Naive thymus-derived CD8-positive, alpha-beta T cell (primary cell): Measurements from ENCODE around the gene P4HA2. TPM values are rescaled to one million over a fixed set of nuclear protein-coding genes. Genes with fewer than 3 reads are reported as not detected.

Experiments
- ATAC-seq, 2 donors: fragments of 150-1000 bp; cut with Tn5 transposase in 1 of 2; sonication (Bioruptor Pico), chemical (Tn5 transposase) in 1 of 2; 1 replicate in 1 of 2; 2 replicates in 1 of 2; pipeline ENCODE4 v1.10.0; 2021; ENCODE audit warnings: mild to moderate bottlenecking in 2 of 2, moderate library complexity in 2 of 2
- POLR2A ChIA-PET: fragments of 350-600 bp; sonication (Branson Sonifier 250); formaldehyde crosslinking; loops from one replicate; lab custom pipeline; 2021; ENCODE audit warnings: antibody characterized with exemption; lab: Charles Lee
- DNase-seq, 10 donors: peaks; one replicate each; pipeline versions ENCODE4 v3.0.0 to v3.0.0-alpha.2; 2020 to 2022
- H3K27ac Mint-ChIP-seq, 10 donors: one replicate each; pipeline ENCODE4 v1.8.0; 2020 to 2022; ENCODE audit warnings: mild to moderate bottlenecking in 10 of 10, mixed read lengths in 10 of 10, moderate library complexity in 4 of 10, inconsistent platforms in 1 of 10
- H3K27me3 Mint-ChIP-seq, 5 donors: one replicate each; pipeline ENCODE4 v1.8.0; 2021 to 2022; ENCODE audit warnings: mixed read lengths in 5 of 5
- H3K36me3 Mint-ChIP-seq, 3 donors: one replicate each; pipeline ENCODE4 v1.8.0; 2020 to 2022; ENCODE audit warnings: mixed read lengths in 3 of 3, mild to moderate bottlenecking in 2 of 3, inconsistent platforms in 1 of 3
- H3K4me1 Mint-ChIP-seq, 4 donors: one replicate each; pipeline ENCODE4 v1.8.0; 2021 to 2022; ENCODE audit warnings: mixed read lengths in 4 of 4
- H3K4me3 Mint-ChIP-seq, 10 donors: one replicate each; pipeline ENCODE4 v1.8.0; 2020 to 2022; ENCODE audit warnings: mild to moderate bottlenecking in 10 of 10, mixed read lengths in 10 of 10, moderate library complexity in 6 of 10, inconsistent platforms in 1 of 10
- H3K9me3 Mint-ChIP-seq, 9 donors: one replicate each; pipeline ENCODE4 v1.8.0; 2020 to 2022; ENCODE audit warnings: mixed read lengths in 9 of 9, mild to moderate bottlenecking in 3 of 9, inconsistent platforms in 1 of 9, moderate library complexity in 1 of 9
- polyA plus RNA-seq, 3 donors: library from polyadenylated mRNA; unstranded; fragments of 300-500 nt; fragmentation: Illumina TruSeq; gene quantifications; one replicate each; pipeline ENCODE4 v1.2.3, GENCODE V29; 2021
- total RNA-seq, 8 experiments: library from RNA in 2 of 8; stranded (reverse) in 2 of 8; gene quantifications; one replicate each; pipeline ENCODE4 v1.2.3 and lab custom pipeline; 2021 to 2026

The P4HA2 gene
- total and polyA plus RNA-seq, 5 experiments from 2014 or later = 1.2 TPM; not detected in 4

DNA sequence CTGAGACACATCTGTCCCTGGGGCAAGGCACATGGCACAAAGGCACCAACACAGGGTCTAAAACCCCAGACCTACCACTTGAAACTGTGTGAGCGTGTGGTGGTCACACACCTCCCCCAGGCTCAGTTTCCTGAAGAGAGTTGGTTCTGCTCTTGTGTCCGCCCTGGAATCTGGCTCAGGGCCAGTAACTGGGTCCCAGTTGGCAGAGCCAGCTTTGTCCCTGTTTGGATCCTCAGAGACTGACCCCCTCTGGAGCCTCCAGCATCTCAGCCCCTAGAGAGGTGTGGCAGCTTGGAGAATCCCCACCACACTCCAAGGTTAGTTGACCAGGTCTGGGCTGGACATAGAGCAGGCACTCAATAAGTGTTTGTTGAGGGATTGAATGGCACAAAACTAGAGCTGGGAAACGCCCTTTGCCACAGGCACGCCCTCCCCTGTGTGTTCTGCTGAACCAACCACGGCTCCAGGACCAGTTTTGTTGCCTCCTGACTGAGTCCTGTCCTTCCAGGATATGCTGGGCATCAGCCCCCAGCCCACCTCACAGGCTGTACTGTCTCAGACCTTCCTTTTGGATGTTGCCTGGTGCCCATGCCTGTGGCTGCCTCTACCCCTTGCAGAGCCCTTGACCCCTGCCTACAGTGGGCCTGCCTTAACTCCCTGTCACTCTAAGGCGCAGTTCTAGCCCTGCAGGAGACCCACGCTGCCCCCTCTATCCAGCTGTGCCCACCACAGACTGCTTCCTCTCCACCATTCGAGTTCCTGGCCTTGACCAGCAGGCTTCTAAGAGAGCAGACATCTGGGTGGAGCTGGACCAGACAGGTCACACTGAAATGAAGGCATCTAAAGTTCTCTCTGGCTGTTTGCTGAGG is 26.0 kb upstream of the P4HA2 start:
- no peak for ATAC-seq
- no peaks in the 10 kb centered on the region for H3K36me3 Mint-ChIP-seq
- H3K27ac Mint-ChIP-seq = no peak overlapping the region
- POLR2A ChIA-PET = no interaction called here
- H3K27me3 Mint-ChIP-seq = peaks cover 6 to 35% (median 14%) of the 10 kb centered on the region in 5 donors
- peak in 1 of 10 donors; percentile 53 for DNase-seq
- H3K4me1 Mint-ChIP-seq = peaks cover 0 to 5% (median 4%) of the 10 kb centered on the region in 4 donors
- no peak overlapping the region for H3K4me3 Mint-ChIP-seq
- H3K9me3 Mint-ChIP-seq = no peaks in the 10 kb centered on the region

DNA sequence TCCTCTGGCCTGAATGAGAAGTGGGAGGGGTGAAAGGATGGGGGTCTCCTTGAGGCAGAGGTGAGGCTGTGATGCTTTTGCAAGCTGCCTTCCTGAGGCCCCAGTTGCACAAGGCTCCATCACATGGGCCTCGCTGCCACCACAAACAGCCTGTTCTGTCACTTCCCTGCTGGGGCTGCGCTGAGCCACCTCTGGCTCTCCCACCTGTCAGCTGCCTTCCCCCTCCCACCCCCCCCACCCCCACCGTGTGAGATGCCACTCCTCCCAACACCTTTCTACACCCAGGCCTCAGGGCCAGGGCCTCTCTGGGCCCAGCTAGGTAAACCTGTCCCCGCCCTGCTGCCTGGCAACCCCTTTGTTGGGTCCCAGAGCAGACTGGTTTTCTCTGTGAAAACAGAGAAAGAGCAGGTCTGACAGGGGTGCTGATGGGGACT is 25.4 kb upstream of the P4HA2 start:
- POLR2A ChIA-PET = no interaction called here
- H3K27me3 Mint-ChIP-seq = peaks cover 6 to 30% (median 14%) of the 10 kb centered on the region in 5 donors
- no peak overlapping the region for H3K27ac Mint-ChIP-seq
- DNase-seq (peak in 1 of 10 donors; percentile 24), ATAC-seq (no peak)
- H3K4me3 Mint-ChIP-seq = no peak overlapping the region
- no peaks in the 10 kb centered on the region for H3K36me3 Mint-ChIP-seq
- H3K4me1 Mint-ChIP-seq = peaks cover 0 to 5% (median 4%) of the 10 kb centered on the region in 4 donors
- peaks cover 0 to 2% (median 0%) of the 10 kb centered on the region in 9 donors for H3K9me3 Mint-ChIP-seq

DNA sequence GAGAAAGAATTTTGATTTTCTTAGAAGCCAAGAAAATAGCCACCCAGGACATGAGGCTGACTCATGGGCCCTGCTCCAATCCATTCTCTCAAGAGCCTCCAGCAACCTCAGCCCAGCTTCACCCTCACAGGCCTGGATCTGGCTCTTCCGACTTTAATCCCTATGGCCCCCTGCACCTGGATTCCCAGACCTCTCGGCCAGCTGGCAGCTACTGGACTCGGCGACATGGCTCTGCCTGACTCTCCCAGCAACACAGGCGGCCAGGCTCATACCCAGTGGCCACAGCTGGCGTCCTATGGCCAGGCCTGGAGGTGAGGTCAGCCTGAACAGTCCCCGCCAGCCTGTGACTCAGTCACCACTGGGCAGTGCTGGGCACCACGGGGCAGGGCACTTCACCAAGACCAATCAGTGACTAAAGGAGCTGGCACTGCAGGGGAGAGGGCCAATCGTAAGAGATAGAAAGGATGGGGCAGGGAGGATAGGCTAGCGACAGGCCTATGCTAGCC is 23.6 kb upstream of the P4HA2 start:
- POLR2A ChIA-PET = no interaction called here
- Mint-ChIP-seq H3K27me3 (peaks cover under 1 to 18% (median 9%) of the 10 kb centered on the region in 5 donors), H3K9me3 (peaks cover 2 to 10% (median 7%) of the 10 kb centered on the region in 9 donors), H3K4me3 (no peak overlapping the region), H3K27ac (peak overlapping the region in 1 of 10 donors; percentile 41), H3K4me1 (peaks cover 0 to 1% (median under 1%) of the 10 kb centered on the region in 4 donors), H3K36me3 (peaks cover 0 to 4% (median 3%) of the 10 kb centered on the region in 3 donors)
- peak in 1 of 10 donors; percentile 23 for DNase-seq
- ATAC-seq = no peak

DNA sequence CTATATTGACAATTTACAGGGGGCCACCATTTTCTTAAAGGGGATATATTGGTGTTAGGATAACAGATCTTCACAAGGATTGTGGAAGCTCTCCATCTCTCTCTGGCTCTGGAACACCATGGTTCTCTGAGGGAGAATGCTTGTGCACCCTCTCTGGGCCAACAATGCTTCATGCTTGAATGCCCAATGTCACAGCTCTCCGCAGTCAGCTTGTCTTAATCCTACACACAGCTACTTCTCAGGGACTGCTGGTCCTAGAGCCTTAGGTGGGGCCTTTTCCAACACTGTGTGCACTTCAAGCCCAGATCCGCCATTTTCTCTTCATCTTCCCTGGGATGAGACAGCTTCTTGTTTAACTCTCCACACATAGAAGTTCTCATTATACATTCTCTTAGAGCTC is 22.9 kb upstream of the P4HA2 start:
- DNase-seq = peak in 1 of 10 donors; percentile 26
- no peak overlapping the region for H3K4me3 Mint-ChIP-seq
- ATAC-seq = no peak
- POLR2A ChIA-PET = no interaction called here
- peaks cover 0 to 9% (median 8%) of the 10 kb centered on the region in 3 donors for H3K36me3 Mint-ChIP-seq
- H3K27ac Mint-ChIP-seq = peak overlapping the region in 1 of 10 donors; percentile 37
- peaks cover 0 to 11% (median 4%) of the 10 kb centered on the region in 5 donors for H3K27me3 Mint-ChIP-seq
- peaks cover 2 to 18% (median 14%) of the 10 kb centered on the region in 9 donors for H3K9me3 Mint-ChIP-seq
- H3K4me1 Mint-ChIP-seq = peaks cover 0 to 1% (median 0%) of the 10 kb centered on the region in 4 donors

DNA sequence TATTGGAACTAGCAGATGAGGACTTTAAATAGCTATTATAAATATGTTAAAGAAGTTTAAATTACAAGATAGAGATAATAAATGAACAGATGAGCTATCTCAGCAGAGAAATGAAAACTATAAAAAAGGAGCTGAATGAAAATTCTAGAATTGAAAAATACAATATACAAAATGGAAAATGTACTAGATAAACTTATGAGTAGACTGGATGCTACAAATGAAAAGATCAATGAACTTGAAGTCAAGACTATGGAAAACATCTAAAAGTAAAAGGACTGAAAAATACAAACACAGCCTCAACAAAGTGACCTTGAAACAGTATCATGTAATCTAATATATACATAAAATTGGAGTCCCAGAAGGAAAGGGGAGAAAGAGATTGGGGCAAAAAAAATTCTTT is 19.2 kb upstream of the P4HA2 start:
- peaks cover 0 to 21% (median 8%) of the 10 kb centered on the region in 5 donors for H3K27me3 Mint-ChIP-seq
- H3K27ac Mint-ChIP-seq = no peak overlapping the region
- H3K9me3 Mint-ChIP-seq = peaks cover 11 to 53% (median 31%) of the 10 kb centered on the region in 9 donors
- POLR2A ChIA-PET = no interaction called here
- H3K4me1 Mint-ChIP-seq = peaks cover 0 to 1% (median 0%) of the 10 kb centered on the region in 4 donors
- no peak overlapping the region for H3K4me3 Mint-ChIP-seq
- no peak for DNase-seq
- ATAC-seq = no peak
- H3K36me3 Mint-ChIP-seq = peaks cover 4 to 41% (median 24%) of the 10 kb centered on the region in 3 donors

DNA sequence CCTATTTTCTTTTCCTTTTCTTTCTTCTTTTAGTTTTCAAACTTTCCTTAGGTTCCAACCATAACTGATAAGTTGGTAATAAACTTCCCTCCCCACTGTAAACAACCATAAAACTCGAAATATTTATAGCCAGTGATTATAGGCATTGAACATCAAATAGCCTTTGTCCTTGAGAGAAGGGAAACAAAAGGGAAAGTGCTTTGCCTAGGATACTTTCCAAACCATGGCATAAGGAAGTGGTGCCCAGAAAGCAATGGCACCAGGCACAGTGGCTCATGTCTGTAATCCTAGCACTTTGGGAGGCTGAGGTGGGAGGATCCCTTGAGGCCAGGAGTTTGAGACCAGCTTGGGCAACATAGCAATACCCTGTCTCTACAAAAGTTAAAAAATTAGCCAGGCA is 17.9 kb upstream of the P4HA2 start:
- ATAC-seq = no peak
- H3K4me3 Mint-ChIP-seq = no peak overlapping the region
- H3K27me3 Mint-ChIP-seq = peaks cover 2 to 21% (median 8%) of the 10 kb centered on the region in 5 donors
- H3K27ac Mint-ChIP-seq = no peak overlapping the region
- POLR2A ChIA-PET = no interaction called here
- no peak for DNase-seq
- H3K9me3 Mint-ChIP-seq = peaks cover 11 to 65% (median 38%) of the 10 kb centered on the region in 9 donors
- peaks cover 4 to 50% (median 24%) of the 10 kb centered on the region in 3 donors for H3K36me3 Mint-ChIP-seq
- peaks cover 0 to 1% (median 0%) of the 10 kb centered on the region in 4 donors for H3K4me1 Mint-ChIP-seq

DNA sequence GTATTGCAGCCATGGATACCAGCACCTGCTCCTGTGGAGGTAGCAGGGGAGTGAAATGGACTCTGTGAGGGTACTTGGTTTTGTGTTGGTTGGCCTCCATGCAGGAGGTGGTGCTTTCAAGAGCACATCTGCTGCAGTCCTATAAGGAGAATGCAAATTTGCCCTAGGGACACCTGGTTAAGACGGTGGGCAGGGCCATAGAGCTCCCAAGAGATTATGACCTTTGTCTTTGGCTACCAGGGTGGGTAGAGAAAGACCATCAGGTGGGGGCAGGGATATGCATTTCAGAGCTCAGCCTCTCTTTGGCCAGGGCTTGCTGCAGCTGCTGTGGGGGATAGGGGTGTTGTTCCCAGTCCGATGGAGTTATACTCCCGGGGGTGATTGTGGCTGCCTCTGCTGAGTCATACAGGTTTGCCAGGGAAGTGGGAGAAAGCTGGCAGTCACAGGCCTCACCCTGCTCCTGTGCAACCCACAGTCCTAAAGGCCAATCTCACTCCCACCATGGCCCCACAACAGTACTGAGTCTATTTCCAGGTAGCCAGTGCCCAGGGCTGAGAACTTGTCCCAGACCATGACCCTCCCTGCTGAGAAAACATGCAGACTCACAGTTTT is 15.8 kb upstream of the P4HA2 start:
- peaks cover 4 to 50% (median 24%) of the 10 kb centered on the region in 3 donors for H3K36me3 Mint-ChIP-seq
- H3K27ac Mint-ChIP-seq = no peak overlapping the region
- DNase-seq (peak in 1 of 10 donors; percentile 35), ATAC-seq (no peak)
- peaks cover 0 to 1% (median 0%) of the 10 kb centered on the region in 4 donors for H3K4me1 Mint-ChIP-seq
- H3K9me3 Mint-ChIP-seq = peaks cover 11 to 66% (median 38%) of the 10 kb centered on the region in 9 donors
- POLR2A ChIA-PET = no interaction called here
- H3K27me3 Mint-ChIP-seq = peaks cover 2 to 26% (median 8%) of the 10 kb centered on the region in 5 donors
- no peak overlapping the region for H3K4me3 Mint-ChIP-seq

DNA sequence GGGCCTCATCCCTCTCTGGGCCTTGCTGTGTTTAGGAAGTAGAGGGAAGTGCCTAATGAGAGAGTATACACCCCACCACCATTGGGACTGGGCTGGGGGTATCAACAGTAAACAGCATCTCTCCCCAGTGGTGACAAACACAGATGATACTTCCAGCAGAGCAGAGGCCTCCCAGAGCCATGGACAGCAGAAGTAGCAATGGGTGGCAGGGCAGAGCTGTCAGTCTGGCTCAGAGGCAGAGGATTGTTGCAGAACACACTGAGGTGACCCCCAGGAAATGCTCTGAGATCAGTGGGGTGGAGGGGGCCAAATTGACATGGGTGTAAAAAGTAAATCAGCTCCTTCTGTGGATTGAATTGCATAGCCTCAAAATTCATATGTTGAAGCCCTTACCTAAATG is 12.1 kb upstream of the P4HA2 start:
- Mint-ChIP-seq H3K9me3 (peaks cover 0 to 42% (median 17%) of the 10 kb centered on the region in 9 donors), H3K4me1 (peaks cover 0 to 2% (median 0%) of the 10 kb centered on the region in 4 donors), H3K27me3 (peaks cover 2 to 21% (median 8%) of the 10 kb centered on the region in 5 donors), H3K27ac (no peak overlapping the region), H3K4me3 (no peak overlapping the region), H3K36me3 (peaks cover 4 to 33% (median 15%) of the 10 kb centered on the region in 3 donors)
- ATAC-seq (no peak), DNase-seq (peak in 1 of 10 donors; percentile 35)
- POLR2A ChIA-PET = no interaction called here

DNA sequence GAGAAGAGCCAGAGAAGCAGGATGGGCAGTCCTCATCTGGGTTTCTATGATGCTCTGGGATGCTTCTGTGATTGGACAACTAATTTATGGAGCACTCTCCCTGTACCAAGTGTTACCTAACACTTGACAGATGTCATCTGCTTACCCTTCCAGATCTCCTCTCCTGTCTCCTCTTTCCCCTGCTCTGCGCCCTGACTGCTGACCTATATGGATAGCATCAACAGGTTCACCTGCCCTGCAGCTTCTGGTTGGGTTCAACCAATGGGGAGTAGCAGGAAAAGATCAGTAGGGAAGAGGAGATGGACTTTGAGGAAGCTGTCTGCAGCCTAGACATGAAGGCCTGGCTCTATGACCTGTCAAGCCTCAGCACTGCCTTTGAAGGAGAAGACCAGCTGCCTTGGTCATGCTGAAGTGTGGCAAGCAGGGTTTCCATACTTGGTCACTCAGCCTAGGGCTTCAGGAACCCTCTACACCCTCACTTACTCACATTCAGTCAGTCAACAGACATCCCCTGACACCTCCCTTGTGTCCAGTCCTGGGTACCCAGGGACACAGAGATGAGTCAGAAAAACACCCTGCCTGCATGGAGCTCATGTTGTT is 11.3 kb upstream of the P4HA2 start:
- DNase-seq (peak in 1 of 10 donors; percentile 13), ATAC-seq (no peak)
- peaks cover 2 to 17% (median 8%) of the 10 kb centered on the region in 5 donors for H3K27me3 Mint-ChIP-seq
- H3K4me3 Mint-ChIP-seq = no peak overlapping the region
- H3K9me3 Mint-ChIP-seq = peaks cover 0 to 34% (median 11%) of the 10 kb centered on the region in 9 donors
- peaks cover 4 to 25% (median 8%) of the 10 kb centered on the region in 3 donors for H3K36me3 Mint-ChIP-seq
- POLR2A ChIA-PET = no interaction called here
- peaks cover 0 to 2% (median 0%) of the 10 kb centered on the region in 4 donors for H3K4me1 Mint-ChIP-seq
- no peak overlapping the region for H3K27ac Mint-ChIP-seq

DNA sequence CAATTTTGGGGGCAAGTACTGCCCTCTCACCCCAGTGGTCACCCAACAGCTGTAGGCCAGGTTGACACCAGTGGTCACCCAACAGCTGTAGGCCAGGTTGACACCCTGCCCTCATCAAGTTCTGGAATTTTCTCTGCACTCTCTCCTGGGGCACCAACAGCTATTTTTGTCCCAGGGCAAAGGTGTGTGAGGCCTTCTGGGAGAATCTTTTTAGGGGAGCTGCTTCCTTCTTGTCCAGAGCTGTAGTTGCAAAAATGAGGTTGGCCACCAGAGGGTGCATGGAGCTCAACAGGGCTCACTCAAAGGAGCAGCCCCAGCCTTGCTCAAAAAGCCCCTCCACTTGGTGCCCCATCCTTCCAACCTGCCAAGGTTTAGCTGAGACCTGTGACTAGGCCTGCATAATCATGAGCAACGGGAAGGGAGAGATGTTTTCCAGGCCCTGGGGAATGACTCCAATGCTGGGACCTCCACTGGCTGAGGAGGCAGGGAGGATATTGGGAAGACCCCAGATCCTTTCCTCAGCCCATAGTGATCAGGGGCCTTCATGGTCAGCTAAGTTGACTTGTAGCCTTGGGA is 10.6 kb upstream of the P4HA2 start:
- H3K36me3 Mint-ChIP-seq = peaks cover under 1 to 19% (median 3%) of the 10 kb centered on the region in 3 donors
- H3K27me3 Mint-ChIP-seq = peaks cover 2 to 14% (median 3%) of the 10 kb centered on the region in 5 donors
- POLR2A ChIA-PET = no interaction called here

DNA sequence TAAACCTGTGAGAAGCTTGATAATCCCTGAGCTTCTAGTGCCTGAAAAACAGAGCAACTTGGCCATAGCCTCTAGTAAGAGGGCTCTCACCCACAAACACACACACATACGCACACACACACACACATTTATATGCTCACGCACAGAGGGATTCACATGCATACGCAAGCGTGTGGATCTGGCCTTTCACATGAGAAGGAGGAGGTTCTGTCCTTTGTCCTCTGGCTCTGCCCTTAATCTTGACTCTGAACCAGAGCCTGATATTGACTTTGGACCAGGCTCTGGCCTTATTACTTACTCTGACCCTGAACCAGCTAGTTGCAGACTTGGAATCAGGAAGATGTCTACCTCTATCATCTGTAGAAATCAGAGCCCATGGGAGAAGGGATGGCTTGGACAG is 10.0 kb upstream of the P4HA2 start:
- no peak for DNase-seq
- H3K4me3 Mint-ChIP-seq = no peak overlapping the region
- peaks cover 0 to 13% (median 0%) of the 10 kb centered on the region in 3 donors for H3K36me3 Mint-ChIP-seq
- no peak overlapping the region for H3K27ac Mint-ChIP-seq
- peaks cover 1 to 15% (median 4%) of the 10 kb centered on the region in 5 donors for H3K27me3 Mint-ChIP-seq
- ATAC-seq = no peak
- peaks cover 0 to 21% (median 3%) of the 10 kb centered on the region in 9 donors for H3K9me3 Mint-ChIP-seq
- H3K4me1 Mint-ChIP-seq = peaks cover 0 to 4% (median 0%) of the 10 kb centered on the region in 4 donors
- POLR2A ChIA-PET = no interaction called here

More for the DNA sequence above, 10.6 kb upstream of the P4HA2 start:
- Mint-ChIP-seq H3K27ac (no peak overlapping the region), H3K4me1 (peaks cover 0 to 2% (median 0%) of the 10 kb centered on the region in 4 donors), H3K4me3 (no peak overlapping the region), H3K9me3 (peaks cover 0 to 26% (median 8%) of the 10 kb centered on the region in 9 donors)
- DNase-seq (peak; percentile 34 to 80 (median 54)), ATAC-seq (peak; percentile 65 to 80)
